Urinary bladder (tissue), 4 donors: ENCODE measurements around the gene SNX18. TPM values are rescaled to one million over a fixed set of nuclear protein-coding genes. Genes with fewer than 3 reads are reported as not detected.

Source experiments
- DNase-seq: peaks from one replicate; pipeline ENCODE4 v3.0.0-alpha.2; 2015; ENCODE audit errors: extremely low spot score
- H3K27ac ChIP-seq: one replicate; pipeline ENCODE4 v1.5.1; 2013; ENCODE audit warnings: low read depth, mild to moderate bottlenecking, moderate library complexity
- H3K36me3 ChIP-seq: one replicate; pipeline ENCODE4 v1.6.1; 2013; ENCODE audit warnings: mild to moderate bottlenecking, moderate library complexity; ENCODE audit not compliant: insufficient read depth
- H3K4me1 ChIP-seq: one replicate; pipeline ENCODE4 v1.6.1; 2013; ENCODE audit warnings: mild to moderate bottlenecking, moderate library complexity; ENCODE audit not compliant: insufficient read depth
- H3K4me3 ChIP-seq: one replicate; pipeline ENCODE4 v1.5.1; 2013; ENCODE audit warnings: low read depth, low read length
- WGBS: extraction: QIAGEN DNeasy Blood & Tissue Kit; methylation state at CpG from one replicate; pipeline ENCODE4 v1.1.7; 2013; 5-methylcytosine and 5-hydroxymethylcytosine counted together
- polyA plus RNA-seq: library from polyadenylated mRNA; stranded (reverse); fragments of 200-250 nt; gene quantifications from one replicate; pipeline ENCODE4 v1.2.3, GENCODE V29; 2013
- total RNA-seq: library from RNA; depleted of rRNA; stranded (reverse); fragments of >200 nt; gene quantifications from one replicate; pipeline ENCODE4 v1.2.3, GENCODE V29; 2014
- donor health status: healthy with polysubstance abuse.
- donor health status: healthy.

SNX18 gene
- total and polyA plus RNA-seq, 2 donors: 17.2 to 43.6 TPM

DNA sequence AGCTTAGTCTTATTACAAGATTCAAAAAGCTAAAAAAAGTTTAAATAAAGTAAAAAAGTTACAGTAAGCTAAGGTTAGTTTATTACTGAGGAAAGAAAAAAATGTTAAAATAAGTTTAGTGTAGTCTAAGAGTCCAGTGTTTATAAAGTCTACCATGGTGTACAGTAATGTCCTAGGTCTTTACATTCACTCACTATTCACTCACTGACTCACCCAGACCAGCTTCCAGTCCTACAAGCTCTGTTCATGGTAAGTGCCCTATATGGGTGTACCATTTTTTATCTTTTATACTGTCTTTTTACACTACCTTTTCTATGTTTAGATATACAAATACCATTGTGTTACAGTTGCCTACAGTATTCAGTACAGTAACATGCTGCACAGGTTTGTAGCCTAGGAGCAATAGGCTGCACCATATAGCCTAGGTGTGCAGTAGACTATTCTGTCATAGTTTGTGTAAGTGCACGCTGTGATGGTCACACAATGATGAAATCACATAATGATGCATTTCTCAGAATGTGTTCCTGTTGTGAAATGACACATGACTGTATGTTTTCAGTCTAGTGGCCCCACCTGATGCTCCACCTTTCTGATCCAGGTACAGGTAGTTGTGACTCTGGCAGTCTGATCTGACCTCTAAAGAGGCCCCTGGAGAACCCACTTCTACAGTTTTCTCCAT lies 45.7 kb downstream of the SNX18 start:
- no peaks in the 10 kb centered on the region for H3K36me3 ChIP-seq
- no peak for DNase-seq
- no peak overlapping the region for H3K4me3 ChIP-seq
- 97% methylated on average over 1 of the region's 1 CpG for WGBS
- no peaks in the 10 kb centered on the region for H3K4me1 ChIP-seq
- H3K27ac ChIP-seq: no peak overlapping the region

DNA sequence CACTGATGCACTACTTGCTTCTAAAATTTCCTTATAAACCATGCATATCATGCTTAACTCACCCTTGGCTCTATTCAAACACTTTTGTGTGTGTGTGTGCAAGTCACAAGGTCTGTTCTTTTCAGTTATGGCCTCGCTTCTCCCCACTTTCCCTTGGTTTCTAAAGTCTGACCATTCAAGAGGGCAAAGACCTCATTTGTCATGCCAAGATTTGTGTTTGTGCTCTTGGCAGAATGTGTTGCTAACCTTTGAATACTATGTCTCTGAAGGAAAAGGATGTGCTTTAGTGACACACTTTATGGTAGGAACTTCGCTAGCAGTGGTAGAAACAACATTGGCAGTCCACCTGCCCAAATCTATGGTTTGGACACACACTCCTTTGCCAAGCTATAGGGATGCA lies 50.4 kb downstream of the SNX18 start:
- WGBS: 96% methylated on average over 2 of the region's 2 CpGs
- no peak for DNase-seq
- Histone ChIP-seq H3K4me1 (no peaks in the 10 kb centered on the region), H3K4me3 (no peak overlapping the region), H3K27ac (no peak overlapping the region), H3K36me3 (no peaks in the 10 kb centered on the region)

DNA sequence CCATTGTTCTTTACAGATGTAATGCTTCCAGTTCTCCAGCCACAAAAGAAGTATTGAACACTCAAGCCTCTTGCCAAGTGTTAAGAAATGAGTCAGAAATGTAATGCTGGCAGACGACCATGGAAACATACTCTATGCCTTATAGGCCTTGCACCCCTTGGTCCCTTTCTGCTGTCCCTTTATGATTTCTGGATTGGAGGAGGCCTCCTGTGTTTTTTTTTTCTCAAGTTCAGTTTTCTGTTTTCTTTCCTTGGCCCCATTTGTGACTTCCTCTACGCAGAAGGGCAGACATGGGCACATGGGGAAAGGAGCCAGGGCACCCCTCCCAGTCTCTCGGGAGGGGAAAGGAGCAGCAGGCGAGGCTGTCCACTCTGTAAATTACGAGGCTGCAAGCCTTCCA lies 53.4 kb downstream of the SNX18 start:
- no peaks in the 10 kb centered on the region for H3K36me3 ChIP-seq
- DNase-seq: no peak
- WGBS: 54% methylated on average over 5 of the region's 5 CpGs
- no peaks in the 10 kb centered on the region for H3K4me1 ChIP-seq
- H3K4me3 ChIP-seq: no peak overlapping the region
- H3K27ac ChIP-seq: no peak overlapping the region

- no peak overlapping the region for H3K4me3 ChIP-seq
- no peak for DNase-seq
- WGBS: 88% methylated on average over 5 of the region's 5 CpGs
- H3K36me3 ChIP-seq: no peaks in the 10 kb centered on the region
- H3K27ac ChIP-seq: no peak overlapping the region
- no peaks in the 10 kb centered on the region for H3K4me1 ChIP-seq
These were observed 53.9 kb downstream of the SNX18 start for GRCh38 chr5:54571462-54571861.

DNA sequence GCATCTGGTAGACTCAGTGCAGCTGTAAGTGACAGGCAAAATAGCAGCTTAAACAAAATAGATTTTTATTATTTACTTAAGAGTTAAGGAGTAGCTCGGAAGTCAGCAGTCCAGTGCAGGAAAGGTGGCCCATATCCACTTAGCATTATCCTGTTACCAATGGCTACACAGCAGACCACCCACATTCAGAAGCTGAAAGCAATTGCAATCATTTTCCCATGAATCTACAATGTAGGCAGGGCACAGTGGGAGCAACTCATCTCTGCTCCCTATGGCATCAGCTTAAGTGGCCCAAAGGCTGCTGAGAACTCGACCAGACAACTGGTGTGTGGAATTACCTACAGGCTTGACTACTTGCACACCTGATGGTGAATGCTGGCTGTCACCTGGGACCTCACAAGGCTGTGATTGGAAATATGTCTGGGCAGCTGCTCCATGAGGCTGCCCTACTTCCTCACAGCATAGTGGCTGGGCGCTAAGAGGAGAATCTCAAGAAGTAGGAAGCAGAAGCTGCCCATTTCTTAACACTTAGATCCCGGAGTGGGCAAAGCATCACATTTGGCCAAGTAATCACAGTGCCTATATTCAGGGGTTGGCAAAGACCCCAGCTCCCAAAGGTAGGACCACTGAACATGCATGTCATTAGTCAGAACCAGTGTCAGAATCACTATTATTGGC lies 56.4 kb downstream of the SNX18 start:
- no peak overlapping the region for H3K27ac ChIP-seq
- H3K36me3 ChIP-seq: no peaks in the 10 kb centered on the region
- 86% methylated on average over 4 of the region's 4 CpGs for WGBS
- no peaks in the 10 kb centered on the region for H3K4me1 ChIP-seq
- H3K4me3 ChIP-seq: no peak overlapping the region
- no peak for DNase-seq

DNA sequence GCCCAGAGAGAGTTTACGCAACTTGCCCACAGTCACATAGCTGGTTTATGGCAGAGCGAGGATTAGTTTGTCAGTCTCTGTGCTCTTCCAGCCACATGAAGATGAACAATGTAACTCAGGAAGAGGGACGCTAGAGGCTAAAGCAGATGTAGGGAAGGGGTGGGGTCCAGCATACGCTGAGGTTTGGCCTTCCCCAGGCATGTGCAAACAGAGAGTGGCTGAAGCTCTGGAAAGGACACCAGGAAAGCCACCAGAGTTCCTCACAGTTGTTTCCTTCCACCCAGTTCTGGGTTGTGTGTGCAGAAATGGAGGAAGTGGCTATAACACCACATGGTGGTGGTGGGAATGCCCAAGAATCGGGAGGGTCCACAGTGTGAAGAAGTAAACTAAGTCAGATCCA lies 60.0 kb downstream of the SNX18 start:
- Histone ChIP-seq H3K27ac (no peak overlapping the region), H3K4me1 (peaks cover 2% of the 10 kb centered on the region), H3K36me3 (no peaks in the 10 kb centered on the region), H3K4me3 (no peak overlapping the region)
- DNase-seq: no peak
- 95% methylated on average over 5 of the region's 5 CpGs for WGBS

DNA sequence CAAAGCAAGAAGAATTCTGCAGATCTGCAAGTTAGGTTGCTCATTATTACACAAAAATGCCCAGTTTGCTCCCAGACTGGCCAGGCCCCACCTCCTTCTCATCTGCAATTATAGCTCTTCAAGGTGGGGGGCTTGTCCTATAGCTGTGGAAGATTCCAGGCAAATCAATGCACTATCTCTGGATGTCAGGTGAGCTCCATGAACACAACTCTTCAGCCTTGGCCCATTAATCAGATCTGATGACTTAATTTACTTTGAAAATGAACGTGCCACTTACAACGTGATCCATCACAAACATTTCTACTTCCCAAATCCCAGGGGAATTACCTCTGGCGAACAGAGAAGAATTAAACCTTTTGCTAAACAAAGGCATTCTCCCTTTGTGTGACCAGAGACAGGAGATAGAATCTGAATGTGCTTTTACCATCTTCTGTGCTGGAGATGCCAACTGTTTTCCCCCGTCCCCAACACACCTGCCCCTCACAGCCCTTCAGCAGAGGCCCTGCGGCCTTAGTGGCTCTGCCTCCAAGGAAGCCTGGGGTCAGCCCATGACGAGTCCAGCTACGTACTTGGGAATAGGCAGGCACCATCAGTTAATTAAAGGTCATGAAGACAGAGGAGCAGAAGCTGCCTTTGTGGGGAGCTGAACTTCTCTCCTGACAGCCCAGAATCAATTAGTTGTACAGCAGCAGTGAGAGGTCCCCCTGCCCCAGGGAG lies 60.5 kb downstream of the SNX18 start:
- WGBS: 88% methylated on average over 7 of the region's 7 CpGs
- no peak for DNase-seq

DNA sequence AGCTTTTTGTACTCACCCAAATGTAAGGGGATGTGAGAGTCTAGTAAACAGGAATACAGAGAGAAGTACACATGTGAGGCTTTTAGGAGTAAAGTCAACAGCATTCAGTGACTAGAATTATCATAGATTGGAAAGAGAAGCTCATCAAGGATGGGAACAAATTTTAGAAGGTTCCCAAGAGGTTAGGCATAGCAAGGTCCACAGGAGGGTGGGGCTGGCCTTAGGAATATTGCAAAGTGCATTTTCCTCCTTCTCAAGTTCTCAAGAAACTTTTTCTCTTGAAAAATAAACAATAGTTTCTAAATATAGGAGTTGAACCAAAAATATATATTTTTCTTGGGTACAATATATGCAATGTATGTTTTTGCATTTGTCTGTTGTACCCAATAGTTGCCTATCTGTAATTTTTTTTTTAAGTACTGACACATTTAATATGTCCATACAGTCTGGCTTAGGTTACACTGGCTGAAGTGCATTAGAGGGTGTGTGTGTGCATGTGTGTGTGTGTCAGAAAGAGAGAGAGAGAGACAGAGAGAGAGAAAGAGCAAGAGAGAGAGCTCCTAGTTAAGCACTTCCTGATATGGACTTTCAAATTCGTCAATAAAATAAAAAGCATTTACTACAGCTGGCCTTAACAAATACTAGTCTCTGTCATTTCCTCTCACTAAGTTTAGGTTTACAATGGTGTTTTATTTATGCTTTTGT lies 62.2 kb downstream of the SNX18 start:
- Histone ChIP-seq H3K4me3 (no peak overlapping the region), H3K4me1 (peaks cover 2% of the 10 kb centered on the region), H3K27ac (no peak overlapping the region), H3K36me3 (no peaks in the 10 kb centered on the region)
- no peak for DNase-seq
- WGBS: 30% methylated on average over 1 of the region's 1 CpG

More for the DNA sequence above, 60.5 kb downstream of the SNX18 start:
- Histone ChIP-seq H3K27ac (no peak overlapping the region), H3K36me3 (no peaks in the 10 kb centered on the region), H3K4me3 (no peak overlapping the region), H3K4me1 (peaks cover 2% of the 10 kb centered on the region)

GRCh38 chr5:54580997-54581811 lies 63.6 kb downstream of the SNX18 start:
- Histone ChIP-seq H3K4me1 (peaks cover 2% of the 10 kb centered on the region), H3K27ac (peak overlapping the region; percentile 48), H3K36me3 (no peaks in the 10 kb centered on the region), H3K4me3 (no peak overlapping the region)
- 46% methylated on average over 7 of the region's 7 CpGs for WGBS
- DNase-seq: no peak

DNA sequence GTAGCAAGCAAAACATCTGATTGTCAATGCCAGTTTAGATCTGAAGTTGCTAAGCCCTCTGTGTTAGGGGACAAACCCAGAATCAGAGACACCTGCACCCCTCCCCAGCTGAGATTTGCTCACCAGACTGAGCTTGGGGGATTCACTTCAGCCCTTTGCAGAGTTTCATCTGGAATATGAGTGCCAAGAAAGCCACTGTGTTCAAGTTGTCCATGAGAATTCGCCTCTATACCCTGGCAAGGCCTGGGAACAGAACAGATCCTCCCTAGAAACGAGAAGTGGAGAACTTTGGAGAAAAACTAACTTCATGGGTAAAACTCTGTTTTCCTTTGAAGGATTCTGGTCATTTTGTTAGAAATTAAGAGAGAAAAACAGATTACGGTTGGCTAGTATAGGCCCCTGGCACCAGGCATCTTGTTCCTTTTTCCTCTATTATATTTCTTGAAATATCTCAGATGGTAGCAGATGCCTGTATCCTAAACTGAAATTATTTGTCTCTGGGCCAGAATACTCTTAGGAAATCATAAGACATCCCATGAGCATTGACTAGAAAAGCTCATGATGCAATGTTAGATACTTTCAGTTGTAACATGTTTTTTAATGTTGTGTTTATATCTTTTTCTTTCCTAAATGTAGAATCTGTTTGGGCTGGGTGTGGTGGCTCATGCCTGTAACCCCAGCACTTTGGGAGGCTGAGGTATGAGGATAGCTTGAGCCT lies 64.4 kb downstream of the SNX18 start:
- 80% methylated on average over 3 of the region's 3 CpGs for WGBS
- no peak for DNase-seq
- H3K4me3 ChIP-seq: no peak overlapping the region

GRCh38 chr5:54586336-54586735 lies 68.8 kb downstream of the SNX18 start:
- H3K4me1 ChIP-seq: peaks cover 1% of the 10 kb centered on the region
- H3K36me3 ChIP-seq: no peaks in the 10 kb centered on the region
- no peak for DNase-seq
- no peak overlapping the region for H3K27ac ChIP-seq
- H3K4me3 ChIP-seq: no peak overlapping the region
- WGBS: 99% methylated on average over 5 of the region's 5 CpGs

More for the DNA sequence above, 64.4 kb downstream of the SNX18 start:
- H3K27ac ChIP-seq: no peak overlapping the region
- no peaks in the 10 kb centered on the region for H3K36me3 ChIP-seq
- peaks cover 2% of the 10 kb centered on the region for H3K4me1 ChIP-seq

- DNase-seq: no peak
- Histone ChIP-seq H3K4me1 (no peaks in the 10 kb centered on the region), H3K36me3 (no peaks in the 10 kb centered on the region), H3K27ac (no peak overlapping the region), H3K4me3 (no peak overlapping the region)
- 96% methylated on average over 4 of the region's 4 CpGs for WGBS
These were observed 72.2 kb downstream of the SNX18 start for GRCh38 chr5:54589786-54590185.
